COLO668 (cell line): Measurements from ENCODE around the gene SPOCK2.

ENCODE experiments used
- DNase-seq: peaks from one replicate; lab custom pipeline; 2025; ENCODE audit not compliant: unreplicated experiment; lab: John Stamatoyannopoulos, UW

The SPOCK2 gene

DNA sequence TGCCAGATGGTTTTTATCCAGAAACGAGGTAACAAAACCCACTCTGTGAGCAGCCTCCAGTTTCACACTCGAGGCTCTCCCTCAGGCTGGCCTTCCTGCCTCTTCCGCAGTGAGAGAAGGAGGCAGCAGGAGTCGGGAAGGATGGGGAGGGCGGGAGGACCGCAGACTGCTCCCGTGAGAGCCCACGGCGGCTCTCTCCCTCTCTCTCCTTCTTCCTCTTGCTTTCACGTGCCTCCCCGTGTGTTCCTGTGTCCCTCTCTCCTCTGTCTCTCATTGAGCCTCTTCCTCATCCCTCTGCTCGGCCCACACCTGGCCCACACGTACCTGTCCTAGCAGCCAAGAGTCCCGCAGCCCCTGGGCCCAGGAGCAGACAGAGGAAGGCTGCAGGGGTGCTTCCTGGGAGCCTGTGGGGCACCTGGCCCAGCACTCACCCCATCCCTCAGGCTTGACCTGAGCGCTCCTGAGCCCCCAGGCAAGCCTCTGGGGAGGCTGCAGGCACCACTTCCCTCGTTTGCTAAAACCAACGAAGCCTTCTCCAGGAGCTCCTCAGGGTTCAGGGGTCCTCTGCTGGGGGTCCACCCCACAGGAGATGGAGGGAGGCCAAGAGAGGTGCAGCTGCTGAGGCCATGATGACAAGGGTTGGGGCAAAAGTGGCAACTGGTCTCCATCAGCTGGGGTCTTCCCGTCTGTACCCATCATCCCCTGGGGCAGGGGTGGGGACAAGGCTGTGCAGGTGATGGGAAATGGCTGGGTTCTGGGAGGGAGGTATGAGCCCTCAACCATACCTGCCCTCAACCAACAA is 13.6 kb downstream of the SPOCK2 start:
- DNase-seq, result no peak

DNA sequence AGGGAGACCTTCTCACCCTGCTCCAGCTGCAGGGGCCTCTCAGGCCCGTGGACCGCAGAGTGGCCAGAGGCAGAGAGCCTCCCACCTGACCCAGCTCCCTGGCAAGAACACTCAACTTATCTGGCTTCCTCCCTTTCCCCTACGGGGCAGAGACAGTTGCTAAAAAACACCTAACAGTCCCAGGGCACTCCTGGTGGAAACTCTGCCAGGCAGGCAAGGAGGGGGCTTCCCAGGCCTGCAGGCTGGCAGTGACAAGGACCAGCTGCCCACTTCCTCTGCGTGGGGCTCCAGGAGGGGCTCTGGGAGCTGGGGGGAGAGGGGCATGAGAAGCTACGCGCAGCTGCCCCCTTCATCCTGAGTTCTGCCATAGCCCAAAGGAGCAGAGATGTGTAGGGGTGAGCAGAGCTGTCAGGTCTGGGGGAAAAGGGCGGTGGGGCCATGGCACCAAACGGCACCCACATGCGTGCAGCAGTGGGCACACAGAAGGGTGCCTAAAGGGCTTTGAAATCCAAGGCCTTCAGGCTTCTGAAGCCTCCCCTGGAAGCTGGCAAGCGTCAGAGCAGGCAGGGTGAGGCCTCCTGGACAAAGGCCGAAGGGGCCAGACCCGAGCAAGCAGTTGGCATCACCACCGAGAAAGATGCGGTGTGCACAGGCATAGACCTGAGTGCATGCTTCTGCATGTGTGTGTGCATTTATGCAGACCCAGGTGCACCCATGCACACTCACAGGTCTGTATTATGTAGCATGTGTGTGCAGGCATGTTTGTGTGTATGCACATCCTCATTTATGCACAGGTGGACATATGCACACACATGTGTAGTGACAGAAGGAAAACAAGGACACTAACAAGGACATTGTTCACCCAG is 14.4 kb downstream of the SPOCK2 start:
- no peak for DNase-seq

DNA sequence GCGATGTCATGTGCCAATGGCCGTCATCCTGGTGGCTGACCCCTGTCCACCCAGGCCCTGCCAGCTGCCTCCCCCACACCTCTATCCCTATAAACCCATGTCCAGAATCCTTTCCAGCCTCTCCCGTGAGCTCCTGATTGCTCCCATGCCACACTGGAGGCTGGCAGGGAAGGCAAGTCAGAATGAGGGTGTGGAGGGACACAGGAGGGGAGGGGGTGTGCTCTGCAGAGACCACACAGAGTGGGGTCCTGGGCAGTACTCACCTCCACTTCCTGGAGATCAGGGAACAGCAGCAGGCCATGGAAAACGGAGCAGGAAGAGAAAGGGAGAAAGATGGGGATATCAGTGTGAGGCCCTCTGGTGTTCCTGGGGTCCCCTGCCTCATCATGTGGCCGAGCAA is 15.7 kb downstream of the SPOCK2 start:
- DNase-seq, result no peak

DNA sequence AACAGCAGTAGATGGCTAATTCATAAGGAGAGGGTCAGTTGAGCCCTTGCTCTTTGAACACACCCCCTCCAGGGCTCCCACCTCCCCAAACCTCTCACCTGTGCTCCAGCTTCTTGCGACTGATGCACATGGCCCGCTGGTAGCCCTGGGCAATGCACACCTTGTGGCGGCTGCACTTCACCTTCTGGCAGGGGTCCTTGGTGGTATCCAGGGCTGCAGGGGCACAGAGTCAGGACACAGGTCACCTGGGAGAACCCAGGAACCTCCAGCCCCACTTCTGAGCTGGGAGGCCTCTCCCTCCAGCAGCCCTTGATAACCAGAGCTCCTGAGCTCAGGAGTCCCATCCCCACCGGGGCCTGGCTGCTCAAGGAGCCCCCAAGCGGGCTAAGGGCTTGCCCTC is 16.3 kb downstream of the SPOCK2 start:
- DNase-seq, result no peak

DNA sequence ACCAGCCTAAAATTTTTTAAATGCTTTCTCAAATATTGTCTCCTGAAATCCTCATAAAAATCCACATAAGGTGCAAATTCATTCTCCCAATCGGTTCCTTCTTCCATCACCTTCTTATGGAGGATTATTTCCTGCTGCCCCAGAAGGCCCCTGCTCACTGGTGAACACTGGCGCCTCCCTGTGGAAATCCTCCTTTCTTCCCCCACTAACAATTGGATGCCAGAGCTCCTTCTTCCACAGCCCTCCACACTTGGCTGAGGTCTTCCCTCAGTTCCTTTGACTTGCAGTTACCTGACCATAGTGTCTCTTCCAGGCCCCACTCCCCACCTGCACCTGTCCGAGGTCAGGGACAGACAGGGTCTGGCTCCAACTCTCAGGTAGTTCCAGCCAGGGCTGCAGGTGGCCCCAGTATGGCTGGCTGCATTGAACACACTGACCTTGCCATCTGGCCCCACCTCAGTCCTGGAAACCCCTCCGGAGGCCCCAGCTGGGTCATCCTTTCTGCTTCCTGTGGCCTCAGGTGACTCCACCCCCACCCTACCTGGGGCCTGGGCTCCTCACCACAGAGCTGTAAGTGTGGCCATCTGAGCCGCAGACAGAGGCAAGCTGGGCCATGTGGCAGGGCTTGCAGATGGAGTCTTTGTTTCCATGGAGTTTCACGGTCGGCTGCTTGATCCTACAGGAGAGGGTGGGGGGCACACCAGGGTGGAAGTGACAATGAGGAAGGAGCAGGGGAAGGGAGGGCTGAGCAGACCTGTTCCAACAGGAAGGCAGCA is 18.4 kb downstream of the SPOCK2 start:
- DNase-seq, result no peak

DNA sequence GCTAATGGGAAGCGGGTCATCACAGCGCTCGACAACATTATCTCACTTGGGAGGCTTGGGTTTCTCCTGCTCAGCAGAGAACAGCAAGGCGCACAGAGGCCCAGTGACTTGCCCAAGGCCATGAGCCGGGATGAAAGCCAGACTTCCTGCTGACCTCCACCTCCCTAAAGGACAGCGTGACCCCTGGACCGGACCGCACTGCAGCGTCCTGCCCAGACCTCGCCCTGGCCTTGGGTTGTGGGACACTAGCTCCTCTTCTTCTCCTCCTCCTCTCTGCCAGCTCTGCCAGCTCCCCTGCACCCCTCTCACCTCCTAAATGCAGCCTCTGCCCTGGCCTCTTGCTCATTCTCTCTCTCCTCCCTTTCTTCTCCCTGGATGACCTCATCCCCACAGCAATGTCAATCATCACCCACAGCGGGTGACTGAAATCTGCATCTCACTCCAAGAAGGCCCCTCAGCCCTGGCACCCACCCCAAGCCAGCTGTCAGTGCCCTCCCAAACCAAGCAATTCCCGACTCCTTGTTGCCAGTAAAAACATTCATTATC is 19.4 kb downstream of the SPOCK2 start:
- no peak for DNase-seq

DNA sequence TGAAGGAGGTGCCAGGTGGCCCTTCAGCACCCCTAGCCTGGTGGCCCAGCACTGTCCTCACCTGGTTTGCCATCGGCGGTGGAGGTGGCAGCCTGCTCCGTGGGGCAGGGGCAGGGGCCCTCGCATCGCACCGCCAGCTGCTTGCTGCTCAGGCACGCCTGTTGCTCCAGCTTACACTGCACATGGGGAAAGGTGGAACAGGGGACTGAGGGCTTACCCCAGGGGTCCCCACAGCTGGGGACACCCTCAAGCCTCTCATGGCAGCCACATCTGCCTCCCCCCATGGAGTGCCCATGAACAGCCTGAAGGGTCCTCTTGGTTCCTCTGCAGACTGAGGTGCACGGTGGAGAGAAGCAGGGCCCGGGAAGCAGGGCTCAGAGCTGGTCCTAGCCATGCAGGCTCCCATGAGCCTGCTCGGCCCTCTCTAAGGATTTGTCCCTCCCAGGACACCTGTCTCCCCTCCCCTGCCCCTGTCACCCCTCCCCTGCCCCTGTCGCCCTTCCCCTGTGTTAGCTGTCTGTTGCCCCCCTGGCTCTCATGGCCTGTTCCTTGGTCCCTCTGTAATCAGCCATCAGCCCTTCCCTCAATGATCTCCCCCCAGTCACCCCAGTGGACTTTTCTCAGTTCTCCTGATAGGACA is 20.1 kb downstream of the SPOCK2 start:
- DNase-seq, result no peak

DNA sequence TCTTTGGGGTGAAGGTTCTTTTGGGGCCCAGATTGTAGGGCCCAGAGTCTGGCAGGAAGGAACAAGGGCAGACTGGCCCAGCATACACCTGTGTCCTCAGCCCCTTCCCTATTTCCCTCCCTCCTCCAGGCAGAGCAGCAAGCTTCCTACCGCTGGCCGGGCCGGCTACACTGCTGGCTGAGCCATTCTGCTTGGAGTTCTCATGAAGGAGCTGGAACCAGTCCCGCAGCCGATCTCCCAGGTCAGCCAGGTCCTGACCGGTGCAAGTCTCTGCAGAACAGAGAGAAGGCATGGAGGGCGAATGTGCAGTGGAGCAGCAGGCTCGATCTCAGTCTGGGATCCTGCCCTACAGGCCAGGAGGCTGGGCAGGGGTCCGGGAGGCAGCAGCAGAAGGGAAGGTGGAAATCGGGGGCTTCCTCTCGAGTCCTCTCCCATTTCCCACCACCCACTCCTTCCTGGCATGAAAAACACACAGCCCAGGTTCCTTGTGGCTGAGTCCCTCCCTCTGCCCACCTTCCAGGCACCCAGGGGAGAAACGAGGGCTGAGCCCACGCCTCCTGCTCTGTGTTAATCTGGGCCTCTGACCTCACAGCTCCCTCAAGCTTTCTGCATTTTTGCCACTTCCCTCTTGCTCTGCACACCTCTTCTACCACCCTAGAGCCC is 20.8 kb downstream of the SPOCK2 start:
- DNase-seq, result no peak

DNA sequence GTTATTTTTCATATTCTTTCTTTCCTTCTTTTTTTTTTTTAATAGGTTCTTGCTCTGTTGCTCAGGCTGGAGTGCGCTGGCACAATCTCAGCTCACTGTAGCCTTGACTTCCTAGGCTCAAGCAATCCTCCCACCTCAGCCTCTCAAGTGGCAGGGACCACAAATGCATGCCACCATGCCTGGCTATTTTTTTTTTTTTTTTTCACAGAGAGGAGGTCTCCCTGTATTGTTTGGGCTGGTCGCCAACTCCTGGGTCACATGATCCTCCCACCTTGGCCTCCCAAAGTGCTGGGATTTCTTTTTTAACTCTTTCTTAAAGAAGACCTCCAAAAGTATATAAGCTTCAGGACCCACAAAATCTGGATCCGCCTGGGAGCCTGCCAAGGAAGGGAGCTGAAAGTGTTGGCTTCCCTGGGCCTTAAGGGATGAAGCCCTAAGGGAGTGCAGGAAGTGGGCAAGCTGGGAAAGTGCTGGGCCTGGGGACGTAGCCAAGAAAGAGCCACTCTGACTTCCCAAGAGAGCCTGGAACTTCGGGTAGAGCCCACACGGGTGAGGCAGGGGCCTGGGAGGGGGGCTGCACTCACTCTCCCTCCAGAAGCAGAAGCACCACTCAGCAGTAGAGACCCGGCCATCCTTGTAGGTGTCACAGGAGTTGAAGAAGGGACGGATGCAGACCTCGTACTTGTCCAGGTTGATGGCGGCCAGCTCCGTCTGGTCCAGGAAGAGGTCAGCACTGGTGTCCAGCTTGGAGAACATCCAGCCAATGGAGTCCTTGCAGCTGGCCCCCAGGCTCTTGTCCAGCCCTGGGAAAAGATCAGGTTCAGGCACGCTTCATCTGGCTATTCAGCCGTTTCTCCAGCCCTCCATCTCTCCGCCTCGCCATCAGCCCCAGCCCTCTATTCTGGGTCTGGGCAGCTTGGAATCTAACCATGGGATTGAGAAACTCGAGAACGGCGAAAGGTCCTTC is 21.8 kb downstream of the SPOCK2 start:
- no peak for DNase-seq

DNA sequence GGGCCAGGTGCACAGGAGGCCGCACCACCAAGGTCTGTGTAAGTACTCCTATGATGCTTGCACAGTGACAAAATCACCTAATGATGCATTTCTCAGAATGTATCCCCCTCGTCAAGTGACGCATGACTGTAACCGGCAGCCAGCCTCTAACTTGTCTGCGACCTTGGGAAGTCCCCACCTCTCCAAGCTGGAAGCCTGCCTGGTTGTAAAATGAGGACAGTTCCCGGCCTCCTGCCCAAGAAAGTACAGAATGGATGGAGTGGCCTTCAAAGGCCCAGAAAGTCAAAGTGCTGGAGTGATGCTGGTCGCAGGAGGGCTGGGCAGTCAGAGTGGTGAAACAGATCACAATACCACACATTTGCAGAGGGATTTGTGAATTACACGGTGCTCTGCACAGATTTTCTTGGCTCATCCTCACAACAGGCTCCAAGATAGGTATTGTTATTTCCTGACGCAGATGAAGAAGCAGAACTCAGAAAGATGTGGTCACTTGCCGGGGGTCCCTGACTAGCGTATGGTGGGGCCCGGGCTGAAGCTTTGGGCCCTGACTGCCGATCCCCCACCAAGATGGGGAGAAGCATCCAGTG is 22.8 kb downstream of the SPOCK2 start:
- DNase-seq, result no peak

DNA sequence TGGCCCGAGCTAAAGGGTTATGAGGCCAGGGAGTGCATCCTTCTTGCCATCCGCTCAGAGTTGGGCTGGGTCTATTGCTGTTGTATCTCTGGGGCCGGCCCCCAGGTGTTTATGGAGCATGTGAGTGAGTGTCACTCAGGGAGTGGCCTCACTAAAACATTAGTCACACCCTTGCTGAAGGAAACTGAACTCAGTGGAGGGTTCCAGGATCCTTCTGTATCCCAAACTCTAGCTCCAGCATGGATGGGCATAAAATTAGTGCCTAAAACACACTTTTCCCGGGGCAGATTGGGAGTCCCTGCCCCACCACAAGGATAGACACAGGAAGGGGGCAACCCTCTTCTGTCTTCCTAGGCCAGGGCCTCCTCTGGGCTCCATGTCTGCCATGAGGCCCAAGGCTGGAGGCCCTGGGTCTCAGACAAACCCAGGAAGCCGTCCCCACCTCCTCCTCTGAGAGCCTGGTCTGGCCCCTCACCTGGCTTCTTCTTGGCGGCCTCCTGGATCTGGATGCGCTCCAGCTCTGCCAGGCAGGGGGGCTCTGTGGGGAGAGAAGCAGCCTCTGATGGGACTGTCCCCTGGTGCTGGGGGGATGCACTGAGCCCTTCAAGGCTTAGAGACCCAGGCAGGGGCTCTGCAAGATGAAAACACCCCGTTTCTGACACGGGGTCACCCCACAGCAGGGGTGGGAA is 24.5 kb downstream of the SPOCK2 start:
- no peak for DNase-seq

DNA sequence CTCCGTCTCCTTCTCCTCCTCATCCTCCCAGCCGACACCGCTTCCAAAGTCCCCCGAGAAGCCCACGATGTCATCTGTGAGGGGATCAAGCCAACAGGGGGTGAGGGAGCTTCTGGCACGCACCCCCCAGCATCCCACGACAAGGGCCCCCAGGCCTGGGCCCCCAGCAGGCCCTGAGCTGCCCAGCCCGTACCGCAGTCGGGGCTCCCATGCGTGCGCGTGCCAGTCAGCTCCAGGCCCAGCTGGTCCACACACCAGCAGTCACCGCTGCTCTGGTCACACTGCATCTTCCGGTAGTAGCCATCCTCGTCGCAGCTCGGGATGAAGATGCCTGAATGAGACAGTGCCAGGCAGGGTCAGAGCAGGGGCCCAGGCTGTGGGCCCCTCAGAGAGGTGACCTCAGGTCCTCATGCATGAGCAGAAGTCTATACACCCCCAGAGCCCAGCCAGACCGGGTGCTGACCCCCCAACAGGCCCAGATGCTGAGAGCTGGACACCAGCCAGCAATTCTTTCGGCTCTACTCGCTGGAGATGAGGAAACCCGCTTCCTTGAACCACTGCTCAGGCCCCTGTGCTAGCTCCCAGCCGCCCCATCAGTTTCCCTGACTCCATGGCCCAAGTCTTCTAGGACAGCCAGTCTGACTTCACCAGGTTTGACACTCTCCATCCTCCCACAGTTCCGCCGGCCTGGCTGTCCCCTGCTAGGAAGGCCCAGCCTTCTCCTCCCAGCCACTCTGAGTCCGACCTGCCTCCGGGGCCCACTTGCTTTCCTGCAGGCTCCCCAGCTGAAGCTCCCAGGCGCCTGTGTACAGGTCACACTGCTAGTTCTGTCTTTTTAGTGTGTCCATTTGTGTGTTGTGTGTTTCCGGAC is 25.3 kb downstream of the SPOCK2 start:
- DNase-seq, result no peak

DNA sequence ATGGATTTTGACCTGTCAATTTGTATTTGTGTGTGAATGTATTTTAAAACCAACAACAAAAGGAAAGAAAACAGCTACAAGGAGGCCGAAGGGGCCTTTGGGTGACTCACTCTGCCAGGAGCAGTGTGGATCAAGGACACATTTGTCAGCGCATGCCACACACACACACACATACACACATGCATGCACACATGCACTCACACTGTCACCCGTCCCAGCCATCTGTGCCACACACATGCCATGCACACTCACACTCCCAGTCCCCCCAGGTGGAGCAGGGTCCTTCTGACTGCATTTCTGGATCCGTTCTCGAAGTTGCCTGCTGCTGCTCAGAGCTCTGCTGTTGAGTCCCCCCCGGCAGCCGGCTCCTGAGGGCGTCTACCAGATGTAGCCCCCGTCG is 26.0 kb downstream of the SPOCK2 start:
- DNase-seq, result no peak

DNA sequence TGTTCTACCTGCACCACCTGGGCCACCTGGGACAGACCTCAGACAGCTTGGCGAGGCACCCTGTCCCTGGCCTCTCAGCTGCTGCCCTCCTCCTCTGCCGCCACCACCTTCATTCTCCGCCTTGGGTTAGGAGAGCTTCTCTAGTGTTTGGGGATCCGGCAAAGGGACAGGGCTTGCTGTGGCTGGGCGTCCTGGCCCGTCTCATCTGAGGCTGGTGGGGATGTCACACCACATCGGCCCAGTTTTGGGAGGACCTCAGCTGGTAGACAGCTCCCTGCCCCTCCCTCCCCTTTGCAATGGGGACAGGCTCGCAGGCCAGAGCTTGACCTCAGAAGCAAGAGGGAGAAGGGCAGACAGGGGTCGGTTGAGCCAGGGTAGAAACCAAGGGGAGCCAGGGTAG is 26.4 kb downstream of the SPOCK2 start:
- no peak for DNase-seq

DNA sequence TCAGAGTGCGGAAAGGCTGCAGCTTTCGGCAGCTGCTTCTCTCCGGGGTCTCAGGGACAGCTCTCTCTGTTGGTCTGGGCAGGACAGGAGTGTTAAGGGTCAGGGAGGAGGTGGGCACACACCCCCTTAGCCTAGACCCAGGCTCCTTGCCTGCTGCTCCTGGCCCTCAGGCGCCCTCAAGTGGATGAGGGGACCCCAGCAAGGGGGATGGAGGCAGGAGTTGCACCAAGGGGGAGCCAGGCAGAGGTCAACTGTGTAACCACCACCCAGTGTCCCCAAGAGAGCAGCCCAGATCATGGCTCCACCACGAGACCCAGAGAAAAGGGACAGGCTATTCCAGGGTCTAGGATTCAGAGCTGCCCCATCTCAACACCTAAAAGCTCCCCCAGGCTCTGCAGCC is 26.9 kb downstream of the SPOCK2 start:
- DNase-seq, result no peak

DNA sequence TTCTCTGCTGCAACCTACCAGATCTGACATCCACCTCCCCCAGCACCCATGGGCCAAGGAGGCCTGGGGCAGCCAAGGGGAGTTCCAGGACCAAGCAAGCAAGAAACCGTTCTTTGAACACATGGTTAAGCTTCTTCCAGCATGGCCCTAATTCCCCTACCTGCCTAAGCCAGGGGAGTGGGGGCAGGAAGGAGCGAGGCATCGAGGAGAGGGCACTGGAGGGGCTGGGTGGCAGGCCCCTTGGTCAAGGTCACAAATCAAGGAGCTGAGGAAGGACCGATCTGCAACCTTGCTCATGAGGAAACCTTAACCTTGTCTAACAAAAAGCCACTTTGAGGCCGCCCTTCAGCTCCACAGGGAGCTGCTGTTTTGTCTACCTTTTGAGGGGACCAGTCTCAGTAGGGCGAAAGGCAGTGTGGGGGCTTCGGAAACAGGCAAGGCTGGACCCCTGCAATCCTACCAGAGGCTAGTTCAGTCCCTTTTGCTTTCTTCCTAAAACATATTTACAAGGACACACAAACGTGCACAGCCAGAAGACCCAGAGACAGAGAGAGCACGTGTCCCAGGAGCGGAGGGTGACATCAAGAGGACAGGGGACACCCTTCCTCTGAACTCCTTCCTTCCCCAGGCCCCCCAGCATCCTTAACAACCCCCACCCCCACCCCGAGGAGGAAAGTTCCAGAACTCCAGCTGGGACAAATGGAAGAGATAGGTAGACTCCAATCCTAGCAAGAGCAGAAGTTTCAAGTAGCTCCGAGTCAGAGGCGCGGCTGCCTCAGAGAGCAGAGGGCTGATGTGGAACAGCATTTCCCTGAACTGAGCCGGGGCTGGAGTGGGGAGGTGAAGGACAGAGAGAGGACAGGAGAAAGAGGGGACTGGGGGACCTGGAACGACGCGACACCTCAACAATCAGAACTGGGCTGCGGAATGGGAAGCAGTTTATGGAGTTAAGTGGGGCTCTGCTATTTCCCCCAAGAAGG is 28.2 kb downstream of the SPOCK2 start:
- DNase-seq, result no peak
